Muscle of back (tissue), 11 donors: ENCODE measurements around the gene LRPAP1. TPM values are rescaled to one million over a fixed set of nuclear protein-coding genes. Genes with fewer than 3 reads are reported as not detected.
A peak's percentile ranks its signal among the peaks of the same experiment; 100 is the strongest.

Source experiments
- DNase-seq, 3 donors: peaks; one replicate each; pipeline versions ENCODE4 v3.0.0 to v3.0.0-alpha.2; 2013
- polyA plus RNA-seq, 10 donors: library from polyadenylated mRNA; unstranded; fragments of 120-200 nt; gene quantifications; one replicate each; pipeline ENCODE4 v1.2.1, GENCODE V29; 2013; ENCODE audit not compliant: insufficient read length in 10 of 10

The LRPAP1 gene
- polyA plus RNA-seq, 10 donors = 60.3 to 115 (median 74.1) TPM

GRCh38 chr4:3502941-3503936 is 29.0 kb downstream of the LRPAP1 start:
- no peak for DNase-seq

DNA sequence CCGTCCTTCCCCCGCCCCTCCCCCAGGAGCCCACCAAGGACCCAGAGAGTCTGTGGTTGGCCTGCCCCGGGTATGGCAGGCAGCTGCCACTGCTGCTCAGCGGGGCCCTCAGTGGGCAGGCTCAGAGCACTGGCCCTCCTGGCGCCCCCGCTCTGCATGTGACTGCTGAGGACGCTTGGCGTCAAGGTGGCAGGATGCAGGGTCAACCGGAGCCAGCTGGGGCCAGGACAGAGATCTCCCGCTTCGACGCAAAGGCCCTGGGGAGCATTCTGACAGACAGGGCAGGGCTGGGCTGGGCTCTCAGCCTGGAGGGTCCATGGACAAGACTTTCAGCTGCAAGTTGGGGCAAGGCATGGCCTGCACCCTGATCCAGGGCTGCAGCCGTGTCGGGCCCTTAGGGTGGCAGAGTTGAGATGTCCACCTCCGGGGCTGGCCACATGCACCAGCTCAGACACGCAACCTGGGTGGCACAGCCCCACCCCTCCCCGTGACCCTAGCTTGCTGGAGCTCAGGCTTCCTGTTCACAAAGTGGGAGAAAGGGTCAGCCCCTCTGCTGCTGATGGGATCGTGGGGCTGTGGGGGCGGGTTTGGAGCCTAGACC is 30.3 kb downstream of the LRPAP1 start:
- no peak for DNase-seq

DNA sequence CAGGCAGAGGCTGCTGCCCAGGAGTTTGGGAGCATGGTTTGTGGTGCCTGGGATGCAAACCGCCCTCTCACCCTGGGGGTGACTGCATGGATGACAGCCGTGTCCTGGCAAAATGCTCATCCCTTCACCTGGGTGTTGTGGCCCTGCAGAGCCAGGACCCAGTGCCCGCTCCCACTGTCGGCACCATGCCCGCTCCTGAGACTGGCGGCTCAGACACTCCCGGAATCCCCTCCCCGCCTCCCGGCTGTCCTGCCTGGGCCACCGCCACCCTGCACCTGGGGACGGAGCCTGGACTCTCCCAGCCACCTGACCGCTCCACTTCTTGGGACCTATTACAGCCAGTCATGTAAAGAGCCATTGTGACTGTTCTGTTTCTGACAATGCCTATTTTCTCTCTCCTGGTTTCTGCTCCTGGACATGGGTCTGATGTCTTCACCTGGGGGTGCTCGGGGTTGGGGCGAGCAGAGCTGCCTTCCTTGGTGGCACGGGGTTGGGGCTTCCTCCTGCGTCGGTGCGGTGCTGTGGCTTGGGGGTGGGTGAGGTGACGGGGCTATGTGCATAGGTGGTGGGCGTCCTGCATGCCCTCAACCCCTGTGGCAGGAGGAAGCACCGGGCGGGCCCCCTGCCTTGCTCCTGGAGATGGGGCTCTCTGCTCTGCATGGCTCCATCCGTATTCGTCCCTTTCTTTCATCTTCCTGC is 30.9 kb downstream of the LRPAP1 start:
- no peak for DNase-seq

- no peak for DNase-seq
Measured at GRCh38 chr4:3500634-3501101, 31.6 kb downstream of the LRPAP1 start.

DNA sequence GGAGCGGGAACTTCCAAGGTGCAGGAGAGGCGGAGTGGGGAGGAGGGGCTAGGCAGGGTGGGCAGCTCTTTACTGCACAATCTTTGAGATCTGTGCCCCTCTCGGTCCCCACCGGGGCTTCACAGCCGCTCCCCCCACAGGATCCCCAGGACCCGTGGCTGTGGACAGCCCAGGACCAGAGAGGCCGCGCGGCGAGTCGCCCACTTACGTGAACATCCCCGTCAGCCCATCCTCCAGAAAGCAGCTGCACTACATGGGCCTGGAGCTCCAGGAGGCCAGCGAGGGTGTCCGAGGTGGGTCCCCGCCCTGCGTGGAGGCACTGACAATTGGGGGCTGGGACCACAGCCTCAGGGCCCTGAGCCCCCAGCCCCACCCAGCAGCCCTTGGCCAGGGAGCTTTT is 32.1 kb downstream of the LRPAP1 start:
- no peak for DNase-seq

DNA sequence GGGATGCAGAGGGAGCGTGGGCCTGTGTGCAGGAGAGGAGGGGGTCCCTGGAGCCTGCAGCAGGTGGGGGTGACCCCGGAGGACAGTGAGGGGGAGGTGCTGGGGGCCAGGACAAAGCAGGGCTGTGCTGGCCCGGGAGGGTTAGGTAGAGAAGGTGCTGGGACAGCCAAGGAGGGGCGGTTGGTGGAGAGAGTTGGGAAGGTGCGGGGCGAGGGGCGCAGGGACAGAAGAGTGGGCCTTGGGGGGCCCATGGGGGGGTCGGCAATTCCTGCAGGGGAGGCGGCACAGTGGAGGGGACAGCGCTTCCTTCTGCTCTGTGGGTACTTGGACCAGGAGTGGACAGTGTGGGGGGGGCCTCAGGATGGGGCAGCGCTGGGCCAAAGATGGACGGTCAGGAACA is 32.5 kb downstream of the LRPAP1 start:
- DNase-seq = no peak

DNA sequence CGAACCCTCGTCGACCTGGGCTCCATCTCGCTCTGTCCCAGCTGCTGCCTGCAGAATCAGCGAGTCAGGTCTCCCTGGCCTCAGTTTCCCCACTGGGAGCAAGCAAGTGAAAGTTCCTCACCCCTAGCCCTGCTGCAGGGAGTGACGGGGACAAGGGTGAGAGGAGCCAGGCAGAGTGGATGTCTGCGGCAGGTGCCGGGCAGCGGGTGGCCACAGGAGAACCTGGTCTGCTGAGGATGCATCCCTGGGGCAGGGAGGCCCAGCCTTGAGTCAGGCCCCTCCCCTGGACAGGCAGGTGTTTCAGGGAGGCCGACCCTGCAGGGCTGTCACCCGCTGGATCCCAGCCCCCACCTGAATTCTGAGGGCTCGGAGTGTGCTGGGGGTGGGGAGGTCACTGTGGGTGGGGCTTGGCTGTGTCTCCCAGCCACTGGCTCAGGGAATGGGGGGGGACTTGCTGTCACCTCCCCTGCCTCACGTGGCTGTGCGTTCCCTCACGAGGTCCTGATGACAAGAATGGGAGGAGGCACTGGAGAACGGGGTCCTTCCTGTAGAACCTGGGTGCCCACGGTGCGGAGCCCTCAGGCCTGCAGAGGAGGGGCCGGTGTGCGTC is 33.2 kb downstream of the LRPAP1 start:
- no peak for DNase-seq

- no peak for DNase-seq
Measured at GRCh38 chr4:3498407-3498806, 33.8 kb downstream of the LRPAP1 start.

- DNase-seq = no peak
Measured at GRCh38 chr4:3497523-3498389, 34.5 kb downstream of the LRPAP1 start.

- no peak for DNase-seq
Measured at GRCh38 chr4:3497095-3497494, 35.1 kb downstream of the LRPAP1 start.

DNA sequence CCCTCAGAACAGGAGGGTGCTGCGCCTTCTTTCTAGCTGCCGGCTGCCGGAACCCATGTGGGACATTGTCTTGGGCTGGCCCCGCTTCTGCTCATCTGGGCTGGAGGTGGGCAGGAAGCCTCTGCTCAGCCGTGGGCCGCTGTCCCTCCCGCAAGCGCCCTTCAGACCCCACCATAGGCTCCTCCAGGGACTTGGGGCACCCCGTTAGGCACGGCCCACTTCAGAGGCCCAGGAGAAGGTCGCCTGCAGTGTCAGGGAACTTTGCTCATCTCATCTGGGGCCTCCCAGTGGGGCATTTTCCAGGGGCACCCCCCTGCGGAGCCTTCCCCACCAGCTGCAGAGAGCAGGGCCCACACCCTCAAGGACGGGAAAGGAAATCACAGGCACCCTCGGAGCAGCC is 36.2 kb downstream of the LRPAP1 start:
- DNase-seq = no peak

DNA sequence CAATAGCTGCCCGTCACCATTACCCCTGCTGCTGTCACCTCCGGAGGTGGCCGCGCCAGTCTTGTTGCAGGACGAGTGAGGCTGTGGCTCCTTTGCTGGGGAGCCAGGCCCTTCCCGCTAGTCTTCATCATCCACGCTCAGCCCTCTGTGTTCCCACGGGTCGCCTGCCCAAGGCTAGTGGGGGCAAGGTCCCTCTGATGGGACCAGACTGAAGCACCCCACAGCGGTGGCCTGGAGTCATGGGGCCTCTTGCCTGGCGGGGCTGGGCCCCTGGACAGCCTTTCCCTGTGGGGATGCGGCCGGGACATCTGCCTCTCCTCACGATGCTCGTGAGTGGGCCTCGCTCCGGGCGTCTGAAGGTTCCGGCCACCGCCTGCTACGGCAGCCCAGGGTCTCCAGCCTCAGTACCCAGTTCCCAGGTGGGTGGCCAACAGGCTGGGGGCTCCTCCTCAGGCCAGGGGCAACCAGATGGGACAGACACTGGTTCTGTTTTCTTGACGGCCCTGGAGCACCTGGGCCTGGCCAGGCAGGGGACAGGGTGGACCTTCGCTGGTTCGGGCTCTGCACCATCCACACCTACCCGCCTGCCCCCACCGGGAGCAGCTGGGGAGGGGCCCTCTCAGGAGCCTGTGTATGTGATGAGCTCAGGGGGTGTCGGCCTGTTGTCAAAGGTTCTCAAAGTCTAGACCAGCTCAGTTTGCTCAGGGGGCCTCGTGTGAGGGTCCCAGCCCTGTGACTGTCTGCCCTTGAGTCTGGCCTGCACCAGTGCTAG is 36.8 kb downstream of the LRPAP1 start:
- no peak for DNase-seq

- no peak for DNase-seq
Measured at GRCh38 chr4:3494462-3494871, 37.8 kb downstream of the LRPAP1 start.

DNA sequence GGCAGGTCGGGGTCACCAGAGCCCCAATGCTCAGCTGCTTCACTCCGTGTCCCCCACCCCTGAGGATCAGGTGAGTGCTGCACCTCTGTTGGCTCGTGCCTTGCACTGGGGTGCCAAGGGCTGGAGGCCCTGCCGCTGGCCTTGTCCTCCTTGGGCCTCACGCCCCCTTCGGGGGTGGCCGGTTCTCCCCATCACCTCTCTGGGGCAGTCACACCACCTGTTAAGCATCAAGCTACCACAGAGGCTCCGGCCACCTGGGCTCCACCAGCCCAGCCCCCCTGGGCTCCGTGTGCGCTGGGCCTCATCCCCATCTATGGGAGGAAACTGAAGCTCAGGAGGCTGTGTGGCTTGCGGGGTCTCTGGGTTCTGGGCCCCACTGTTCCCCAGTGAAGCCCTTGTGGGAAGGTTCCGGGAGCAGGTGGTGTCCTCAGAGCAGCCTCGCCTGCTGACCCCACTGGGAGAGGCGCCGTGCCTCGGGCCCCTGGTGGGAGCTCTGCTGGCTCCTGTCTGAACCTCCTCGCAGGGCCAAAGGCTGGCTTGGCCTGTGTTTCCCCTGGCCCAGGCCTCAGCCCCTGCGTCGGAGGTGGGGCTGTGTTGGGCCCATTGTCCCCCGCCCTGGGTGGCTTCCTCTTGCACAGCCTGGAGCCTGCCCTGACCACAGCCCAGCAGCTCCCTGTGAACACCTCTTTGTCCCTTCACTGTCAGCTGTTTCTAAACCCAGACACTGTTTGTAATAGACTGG is 38.3 kb downstream of the LRPAP1 start:
- DNase-seq = no peak

DNA sequence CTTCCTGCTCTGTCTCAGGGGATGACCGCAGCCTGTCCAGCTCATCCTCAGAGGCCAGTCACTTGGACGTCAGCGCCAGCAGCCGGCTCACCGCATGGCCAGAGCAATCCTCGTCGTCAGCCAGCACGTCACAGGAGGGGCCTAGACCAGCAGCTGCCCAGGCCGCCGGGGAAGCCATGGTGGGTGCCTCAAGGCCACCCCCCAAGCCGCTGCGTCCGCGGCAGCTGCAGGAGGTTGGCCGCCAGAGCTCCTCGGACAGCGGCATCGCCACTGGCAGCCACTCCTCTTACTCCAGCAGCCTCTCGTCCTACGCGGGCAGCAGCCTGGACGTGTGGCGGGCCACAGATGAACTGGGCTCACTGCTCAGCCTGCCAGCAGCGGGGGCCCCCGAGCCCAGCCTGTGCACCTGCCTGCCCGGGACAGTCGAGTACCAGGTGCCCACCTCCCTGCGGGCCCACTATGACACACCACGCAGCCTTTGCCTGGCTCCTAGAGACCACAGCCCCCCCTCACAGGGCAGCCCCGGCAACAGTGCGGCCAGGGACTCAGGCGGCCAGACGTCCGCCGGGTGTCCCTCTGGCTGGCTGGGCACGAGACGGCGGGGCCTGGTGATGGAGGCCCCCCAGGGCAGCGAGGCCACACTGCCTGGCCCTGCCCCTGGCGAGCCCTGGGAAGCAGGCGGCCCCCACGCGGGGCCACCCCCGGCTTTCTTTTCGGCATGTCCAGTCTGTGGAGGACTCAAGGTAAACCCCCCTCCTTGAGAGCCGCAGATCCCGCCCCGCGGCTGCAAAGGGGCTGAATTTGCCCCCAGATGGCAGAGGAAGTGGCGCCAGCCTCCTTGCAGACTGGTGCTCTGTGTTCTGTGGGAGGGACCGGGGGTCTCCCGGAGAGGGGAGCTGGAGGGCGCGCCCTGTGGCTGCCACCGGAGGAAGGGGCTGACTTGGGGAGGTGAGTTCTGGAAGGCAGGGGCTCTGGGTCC is 39.2 kb downstream of the LRPAP1 start:
- peak in 1 of 3 donors; percentile 42 for DNase-seq

DNA sequence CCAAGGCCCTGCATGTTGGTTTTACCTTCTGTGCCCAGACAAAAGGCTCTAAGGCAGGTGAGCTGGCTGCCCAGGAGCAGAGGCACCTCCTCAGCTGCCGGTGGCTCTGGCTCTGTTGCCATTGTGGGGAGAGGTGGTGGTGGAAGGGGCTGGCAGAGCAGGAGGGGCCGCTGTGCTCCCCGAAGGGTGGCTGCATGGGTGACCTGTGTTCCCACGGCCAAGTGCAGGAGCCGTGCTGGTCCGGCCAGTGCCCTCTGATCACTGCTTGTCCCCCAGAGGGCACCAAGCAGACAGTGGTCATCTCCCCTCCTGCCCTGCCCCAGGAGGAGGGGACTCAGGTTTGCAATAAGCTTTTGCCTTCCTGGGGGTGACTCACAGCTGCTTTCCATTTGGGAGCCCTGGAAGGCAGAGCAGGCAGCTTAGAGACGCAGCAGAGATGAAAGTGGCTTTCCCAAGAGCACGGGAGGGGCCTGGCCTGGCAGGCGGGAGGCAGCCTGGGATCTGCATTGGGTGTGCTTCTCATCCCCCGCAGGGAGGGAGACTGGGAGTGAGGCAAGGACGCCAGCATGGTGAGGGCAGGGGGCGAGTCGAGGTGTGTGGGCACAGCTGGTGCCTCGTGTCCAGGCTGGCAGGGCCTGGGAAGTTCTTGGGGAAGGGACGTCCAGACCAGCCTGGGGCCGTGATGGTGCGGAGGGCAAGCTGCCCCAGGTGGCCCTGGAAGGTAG is 40.4 kb downstream of the LRPAP1 start:
- DNase-seq = no peak

DNA sequence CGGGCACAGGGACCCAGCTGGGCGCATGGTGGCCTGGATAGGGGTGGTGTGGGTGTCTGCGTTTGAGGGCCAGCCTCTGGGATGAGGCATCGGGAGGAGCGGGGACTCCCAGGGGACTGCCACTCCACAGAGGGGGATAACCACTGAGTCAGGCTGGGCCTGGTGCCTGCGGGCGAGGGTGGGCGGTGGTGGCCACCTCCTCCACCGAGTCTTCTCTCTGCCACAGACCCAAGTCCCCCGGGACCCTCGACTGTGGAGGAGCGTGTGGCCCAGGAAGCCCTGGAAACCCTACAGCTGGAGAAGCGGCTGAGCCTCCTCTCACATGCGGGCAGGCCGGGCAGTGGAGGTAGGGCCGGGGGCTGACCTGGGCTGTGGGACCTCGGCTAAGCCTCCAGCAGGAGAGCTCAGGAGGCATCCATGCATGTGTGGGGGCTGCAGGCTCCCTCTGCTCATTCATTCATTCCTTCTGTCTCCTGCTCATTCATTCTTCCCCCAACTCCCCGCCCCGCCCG is 42.7 kb downstream of the LRPAP1 start:
- no peak for DNase-seq
